DND-41 (cell line): ENCODE results near the gene POMGNT2.

ENCODE experiments used
- ATAC-seq: fragments of 200-7000 bp; cut with Tn5 transposase; 3 replicates; pipeline ENCODE4 v1.9.1; 2021; ENCODE audit warnings: low read depth; ENCODE audit not compliant: insufficient read depth
- DNase-seq: peaks from one replicate; pipeline ENCODE4 v3.0.0-alpha.2; 2020
- H2AFZ ChIP-seq: 2 replicates; pipeline ENCODE4 v1.6.0; 2012; ENCODE audit warnings: low read depth, low read length
- H3K27ac ChIP-seq: 2 replicates; pipeline ENCODE4 v1.5.1; 2012; ENCODE audit warnings: low read length, inconsistent platforms
- H3K27me3 ChIP-seq: fragments of 200-600 bp; sonication (generic); 2 replicates; pipeline ENCODE4 v1.6.0; 2012; ENCODE audit warnings: low read length, mild to moderate bottlenecking, inconsistent platforms; ENCODE audit not compliant: insufficient read depth, poor library complexity
- H3K36me3 ChIP-seq: 2 replicates; pipeline ENCODE4 v1.5.1; 2012; ENCODE audit warnings: low read length, inconsistent platforms; ENCODE audit not compliant: insufficient read depth
- H3K4me1 ChIP-seq: 2 replicates; pipeline ENCODE4 v1.5.1; 2012; ENCODE audit warnings: mild to moderate bottlenecking, low read length; ENCODE audit not compliant: insufficient read depth
- H3K4me2 ChIP-seq: 2 replicates; pipeline ENCODE4 v1.6.0; 2012; ENCODE audit warnings: mild to moderate bottlenecking, moderate library complexity, low read length, inconsistent platforms; ENCODE audit not compliant: insufficient read depth
- H3K4me3 ChIP-seq, 2 experiments: fragments of 200-600 bp in 1 of 2; shearing (Covaris generic) in 1 of 2; 2 replicates each; pipeline ENCODE4 v1.5.1; 2012 to 2016; ENCODE audit warnings: inconsistent platforms in 2 of 2, low read length in 2 of 2, mild to moderate bottlenecking in 2 of 2, low read depth in 1 of 2, moderate library complexity in 1 of 2
- H3K79me2 ChIP-seq: 2 replicates; pipeline ENCODE4 v1.6.0; 2012; ENCODE audit warnings: low read length, inconsistent platforms; ENCODE audit not compliant: insufficient read depth
- H3K9ac ChIP-seq: 2 replicates; pipeline ENCODE4 v1.6.0; 2012; ENCODE audit warnings: low read depth, mild to moderate bottlenecking, inconsistent platforms, low read length, moderate library complexity
- H3K9me3 ChIP-seq: 2 replicates; pipeline ENCODE4 v1.5.1; 2012; ENCODE audit warnings: low read length, moderate library complexity, mild to moderate bottlenecking, inconsistent platforms; ENCODE audit not compliant: insufficient read depth, severe bottlenecking
- H4K20me1 ChIP-seq: 2 replicates; pipeline ENCODE4 v1.6.0; 2012; ENCODE audit warnings: low read length; ENCODE audit not compliant: insufficient read depth
- EZH2 ChIP-seq: IDR thresholded peaks from 3 replicates; pipeline ENCODE4 v1.6.1; 2012; ENCODE audit warnings: borderline replicate concordance, low read depth, mild to moderate bottlenecking, moderate library complexity, low read length, inconsistent platforms; ENCODE audit not compliant: severe bottlenecking
- TF ChIP-seq, protein P1 (sequence below): IDR thresholded peaks from 2 replicates; pipeline ENCODE4 v1.5.1; 2012; ENCODE audit warnings: borderline replicate concordance, low read length, moderate library complexity, mild to moderate bottlenecking; ENCODE audit not compliant: poor library complexity, severe bottlenecking; ENCODE audit errors: extremely low read depth

POMGNT2 gene

GRCh38 chr3:43142472-43142871, 36.6 kb upstream of the POMGNT2 start:
- H3K4me2 ChIP-seq, result no peak overlapping the region

GRCh38 chr3:43138488-43139231, 32.8 kb upstream of the POMGNT2 start:
- no peak for DNase-seq
- TF ChIP-seq, protein P1, sequence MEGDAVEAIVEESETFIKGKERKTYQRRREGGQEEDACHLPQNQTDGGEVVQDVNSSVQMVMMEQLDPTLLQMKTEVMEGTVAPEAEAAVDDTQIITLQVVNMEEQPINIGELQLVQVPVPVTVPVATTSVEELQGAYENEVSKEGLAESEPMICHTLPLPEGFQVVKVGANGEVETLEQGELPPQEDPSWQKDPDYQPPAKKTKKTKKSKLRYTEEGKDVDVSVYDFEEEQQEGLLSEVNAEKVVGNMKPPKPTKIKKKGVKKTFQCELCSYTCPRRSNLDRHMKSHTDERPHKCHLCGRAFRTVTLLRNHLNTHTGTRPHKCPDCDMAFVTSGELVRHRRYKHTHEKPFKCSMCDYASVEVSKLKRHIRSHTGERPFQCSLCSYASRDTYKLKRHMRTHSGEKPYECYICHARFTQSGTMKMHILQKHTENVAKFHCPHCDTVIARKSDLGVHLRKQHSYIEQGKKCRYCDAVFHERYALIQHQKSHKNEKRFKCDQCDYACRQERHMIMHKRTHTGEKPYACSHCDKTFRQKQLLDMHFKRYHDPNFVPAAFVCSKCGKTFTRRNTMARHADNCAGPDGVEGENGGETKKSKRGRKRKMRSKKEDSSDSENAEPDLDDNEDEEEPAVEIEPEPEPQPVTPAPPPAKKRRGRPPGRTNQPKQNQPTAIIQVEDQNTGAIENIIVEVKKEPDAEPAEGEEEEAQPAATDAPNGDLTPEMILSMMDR, result no peak
- no peak for TF ChIP-seq EZH2

More at GRCh38 chr3:43142472-43142871, 36.6 kb upstream of the POMGNT2 start:
- DNase-seq (no peak), ATAC-seq (no peak)
- TF ChIP-seq, protein P1, result no peak
- TF ChIP-seq EZH2, result no peak
- Histone ChIP-seq H3K9ac (no peak overlapping the region), H4K20me1 (no peaks in the 10 kb centered on the region), H3K27ac (no peak overlapping the region), H3K9me3 (no peaks in the 10 kb centered on the region), H3K27me3 (peaks cover 3% of the 10 kb centered on the region), H3K4me1 (no peaks in the 10 kb centered on the region), H3K36me3 (no peaks in the 10 kb centered on the region), H3K4me3 (no peak overlapping the region), H2AFZ (no peak overlapping the region), H3K79me2 (no peaks in the 10 kb centered on the region)

DNA sequence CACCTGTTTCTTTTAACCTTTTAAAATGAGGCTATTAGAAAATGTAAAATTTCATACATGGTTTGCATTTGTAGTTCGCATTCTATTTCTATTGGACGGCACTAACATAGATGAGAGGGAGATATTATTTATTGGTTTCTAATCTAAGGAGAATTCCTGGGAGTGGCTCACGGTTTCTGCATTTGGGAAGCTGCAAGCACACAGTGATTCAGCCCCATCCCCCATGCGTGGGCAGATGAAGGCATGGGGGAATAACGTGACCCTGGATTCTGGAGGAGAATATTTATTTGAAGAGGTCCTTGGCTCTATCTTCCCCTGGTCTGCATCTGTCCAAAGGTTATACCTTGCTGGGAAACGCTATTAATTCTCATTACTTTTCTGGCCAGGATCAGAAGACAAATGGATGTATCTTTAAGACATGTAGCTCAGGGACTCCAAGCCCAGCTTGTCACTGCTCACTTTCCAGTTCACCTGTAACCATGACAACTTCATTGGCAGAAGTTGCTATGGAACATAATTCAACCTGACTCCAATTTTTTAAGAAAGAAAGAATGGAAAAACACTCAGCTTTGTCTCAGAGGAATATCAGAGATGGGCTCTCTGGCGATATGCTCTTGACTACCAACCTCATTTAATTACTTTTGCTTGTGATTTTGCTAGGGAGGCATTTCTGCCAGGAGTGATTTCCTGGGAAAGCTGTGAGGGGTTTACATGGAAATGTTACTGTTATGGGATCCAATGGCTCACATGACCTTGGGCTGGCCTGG, 27.2 kb upstream of the POMGNT2 start:
- H3K27me3 ChIP-seq, result no peaks in the 10 kb centered on the region
- H4K20me1 ChIP-seq, result no peaks in the 10 kb centered on the region
- no peak overlapping the region for H2AFZ ChIP-seq
- H3K36me3 ChIP-seq, result no peaks in the 10 kb centered on the region
- no peak for ATAC-seq
- H3K27ac ChIP-seq, result no peak overlapping the region
- DNase-seq, result no peak
- H3K79me2 ChIP-seq, result no peaks in the 10 kb centered on the region
- H3K4me3 ChIP-seq, result no peak overlapping the region
- H3K9ac ChIP-seq, result no peak overlapping the region
- H3K4me1 ChIP-seq, result no peaks in the 10 kb centered on the region
- H3K9me3 ChIP-seq, result no peaks in the 10 kb centered on the region
- TF ChIP-seq, protein P1, result no peak
- no peak for TF ChIP-seq EZH2
- H3K4me2 ChIP-seq, result no peak overlapping the region

More at GRCh38 chr3:43138488-43139231, 32.8 kb upstream of the POMGNT2 start:
- Histone ChIP-seq H3K4me2 (no peak overlapping the region), H3K27me3 (no peaks in the 10 kb centered on the region), H3K4me3 (no peak overlapping the region), H2AFZ (no peak overlapping the region), H3K9me3 (no peaks in the 10 kb centered on the region), H3K79me2 (no peaks in the 10 kb centered on the region), H3K36me3 (no peaks in the 10 kb centered on the region), H4K20me1 (no peaks in the 10 kb centered on the region), H3K4me1 (no peaks in the 10 kb centered on the region), H3K9ac (no peak overlapping the region), H3K27ac (no peak overlapping the region)
- no peak for ATAC-seq
